SK-N-SH (cell line): Measurements from ENCODE around the gene FHOD3. TPM values are rescaled to one million over a fixed set of nuclear protein-coding genes. Genes with fewer than 3 reads are reported as not detected.

ENCODE experiments used
- CTCF ChIA-PET: fragments of 300-600, 350-600 bp; formaldehyde crosslinking; extraction: SDS; loops from one replicate; lab custom pipeline; 2021; lab: Yijun Ruan, JAX
- POLR2A ChIA-PET: fragments of 350-600 bp; sonication (Branson Sonifier 250); formaldehyde crosslinking; extraction: SDS; loops from one replicate; lab custom pipeline; 2020; ENCODE audit warnings: antibody characterized with exemption, inconsistent platforms; lab: Yijun Ruan, JAX
- DNase-seq: peaks from one replicate; pipeline ENCODE4 v3.0.0; 2012
- H2AFZ ChIP-seq: fragments of 200-600 bp; sonication (generic); 2 replicates; pipeline ENCODE4 v1.8.1; 2016; ENCODE audit warnings: antibody characterized with exemption, mild to moderate bottlenecking, low read depth
- H3F3A ChIP-seq: fragments of 200-600 bp; sonication (generic); replicated peaks from 2 replicates; pipeline ENCODE3; 2016; ENCODE audit warnings: antibody characterized with exemption, mild to moderate bottlenecking; ENCODE audit not compliant: insufficient read depth
- H3K27ac ChIP-seq, 2 experiments: fragments of 200-500 bp in 1 of 2; fragments of 200-600 bp in 1 of 2; sonication (Bioruptor generic) in 1 of 2; sonication (generic), shearing (Covaris generic) in 1 of 2; 2 replicates each; pipeline versions ENCODE4 v1.5.1 to v1.6.1; 2014 to 2016; ENCODE audit warnings: low read depth in 2 of 2, inconsistent platforms in 1 of 2, low read length in 1 of 2, mild to moderate bottlenecking in 1 of 2, mixed read lengths in 1 of 2
- H3K27me3 ChIP-seq: fragments of 200-600 bp; sonication (generic), shearing (Covaris generic); 2 replicates; pipeline ENCODE4 v1.6.1; 2016; ENCODE audit warnings: mixed run types; ENCODE audit not compliant: insufficient read depth
- H3K36me3 ChIP-seq, 2 experiments: fragments of 200-500 bp in 1 of 2; fragments of 200-600 bp in 1 of 2; sonication (Bioruptor generic) in 1 of 2; sonication (generic) in 1 of 2; replicated peaks in 1 of 2; 2 replicates each; pipeline versions ENCODE3 to v1.5.1; 2014 to 2016; ENCODE audit warnings: low read length in 1 of 2, mild to moderate bottlenecking in 1 of 2; ENCODE audit not compliant: insufficient read depth in 2 of 2, control insufficient read depth in 1 of 2
- H3K4me1 ChIP-seq, 2 experiments: fragments of 200-500 bp in 1 of 2; fragments of 200-600 bp in 1 of 2; sonication (Bioruptor generic) in 1 of 2; sonication (generic), shearing (Covaris generic) in 1 of 2; 2 replicates each; pipeline versions ENCODE4 v1.5.1 to v1.6.1; 2014 to 2016; ENCODE audit warnings: low read depth in 1 of 2, low read length in 1 of 2, mixed run types in 1 of 2; ENCODE audit not compliant: insufficient read depth in 2 of 2, control insufficient read depth in 1 of 2
- H3K4me2 ChIP-seq: fragments of 200-600 bp; sonication (generic), shearing (Covaris generic); 2 replicates; pipeline ENCODE4 v1.6.1; 2017; ENCODE audit warnings: mixed run types
- H3K4me3 ChIP-seq, 2 experiments: fragments of 200-500 bp in 1 of 2; fragments of 200-600 bp in 1 of 2; sonication (Bioruptor generic) in 1 of 2; sonication (generic), shearing (Covaris generic) in 1 of 2; 2 replicates each; pipeline versions ENCODE4 v1.5.1 to v1.8.1; 2014 to 2016; ENCODE audit warnings: low read depth in 2 of 2, inconsistent platforms in 1 of 2, low read length in 1 of 2, mild to moderate bottlenecking in 1 of 2, mixed read lengths in 1 of 2, moderate library complexity in 1 of 2
- H3K79me2 ChIP-seq: fragments of 200-600 bp; sonication (generic); 2 replicates; pipeline ENCODE4 v1.8.1; 2017; ENCODE audit warnings: mild to moderate bottlenecking; ENCODE audit not compliant: insufficient read depth
- H3K9ac ChIP-seq: fragments of 200-600 bp; sonication (generic); 2 replicates; pipeline ENCODE4 v1.6.1; 2017; ENCODE audit warnings: mixed run types
- H3K9me2 ChIP-seq: fragments of 200-600 bp; sonication (generic); 2 replicates; pipeline ENCODE4 v1.6.1; 2017; ENCODE audit warnings: mixed run types
- H3K9me3 ChIP-seq: fragments of 200-600 bp; sonication (generic); 2 replicates; pipeline ENCODE4 v1.6.1; 2017; ENCODE audit warnings: mixed run types, mild to moderate bottlenecking, moderate library complexity
- H4K20me1 ChIP-seq: fragments of 200-600 bp; sonication (generic); 2 replicates; pipeline ENCODE4 v1.6.1; 2017; ENCODE audit warnings: mild to moderate bottlenecking, mixed run types; ENCODE audit not compliant: insufficient read depth
- CHD2 ChIP-seq: fragments of 150-350 bp; IDR thresholded peaks from 2 replicates; pipeline ENCODE4 v1.6.1; 2018; ENCODE audit warnings: low read length; ENCODE audit not compliant: partially characterized antibody
- EP300 ChIP-seq, 2 experiments: IDR thresholded peaks; 2 replicates each; pipeline versions ENCODE4 v1.4.0 to v1.6.1; 2012; ENCODE audit warnings: borderline replicate concordance in 1 of 2, low read depth in 1 of 2, low read length in 1 of 2
- FOXJ3 ChIP-seq: sonication (generic); formaldehyde crosslinking; IDR thresholded peaks from 2 replicates; pipeline ENCODE4 v1.5.1; 2020; ENCODE audit warnings: mild to moderate bottlenecking, missing genetic modification reagents
- GATA2 ChIP-seq: sonication (generic); formaldehyde crosslinking; IDR thresholded peaks from 2 replicates; pipeline ENCODE4 v1.5.0; 2020; ENCODE audit warnings: mild to moderate bottlenecking, missing genetic modification reagents
- MXI1 ChIP-seq: IDR thresholded peaks from 2 replicates; pipeline ENCODE4 v1.6.1; 2012; ENCODE audit warnings: mild to moderate bottlenecking, low read depth, low read length, improper control_type of control experiment
- RCOR1 ChIP-seq: fragments of 150-350 bp; IDR thresholded peaks from 2 replicates; pipeline ENCODE4 v1.6.1; 2017; ENCODE audit warnings: antibody characterized with exemption, low read length
- RXRA ChIP-seq: IDR thresholded peaks from 2 replicates; pipeline ENCODE4 v1.4.0; 2012; ENCODE audit warnings: low read depth, mild to moderate bottlenecking, borderline replicate concordance
- TCF12 ChIP-seq: IDR thresholded peaks from 2 replicates; pipeline ENCODE4 v1.4.0; 2012
- TEAD4 ChIP-seq: IDR thresholded peaks from 2 replicates; pipeline ENCODE4 v1.4.0; 2012; ENCODE audit warnings: mild to moderate bottlenecking, borderline replicate concordance; ENCODE audit not compliant: insufficient read depth
- WGBS: methylation state at CpG from one replicate; pipeline ENCODE4 v1.1.6; 2017; ENCODE audit warnings: low lambda C conversion rate; 5-methylcytosine and 5-hydroxymethylcytosine counted together
- polyA plus RNA-seq, 3 experiments: library from polyadenylated mRNA; depleted of rRNA; stranded (reverse); fragments of >200 nt; gene quantifications; 2 replicates each; pipeline ENCODE4 v1.2.3, GENCODE V29; 2012
- TF ChIP-seq, protein P1 (sequence below): IDR thresholded peaks from 2 replicates; pipeline ENCODE4; 2012

Gene FHOD3
- polyA plus RNA-seq, 1 of the 3 experiments (the other 2 are of a cell fraction): 10.9 TPM

DNA sequence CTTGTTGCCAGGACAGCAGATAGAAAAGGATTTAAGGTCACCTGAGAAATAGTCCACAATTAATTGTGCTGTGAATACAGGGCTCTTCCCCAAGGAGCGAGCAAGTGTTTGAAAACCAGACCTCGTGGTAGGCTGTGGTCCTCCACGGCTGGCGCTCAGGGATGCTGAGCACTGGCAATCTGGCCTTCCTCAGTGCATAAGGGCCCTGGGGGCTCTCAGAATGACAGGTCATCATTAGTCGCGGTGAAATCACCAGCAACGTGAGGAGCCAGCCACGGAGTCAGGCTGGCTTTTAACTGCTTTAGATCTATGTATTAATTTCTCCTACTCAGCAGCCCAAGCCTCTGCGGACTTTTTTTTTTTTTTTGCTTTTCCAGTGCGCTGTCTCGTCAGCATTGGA is 148.5 kb downstream of the FHOD3 start:
- peak; percentile 82 for DNase-seq
- peak; percentile 62 for TF ChIP-seq GATA2
- peak; percentile 41 for TF ChIP-seq CHD2
- no peak for TF ChIP-seq TEAD4
- peak; percentile 70; the same call in 1 of the 2 replicates for TF ChIP-seq MXI1
- peak; percentile 64; the same call in 1 of the 2 replicates for TF ChIP-seq RCOR1
- TF ChIP-seq, protein P1, sequence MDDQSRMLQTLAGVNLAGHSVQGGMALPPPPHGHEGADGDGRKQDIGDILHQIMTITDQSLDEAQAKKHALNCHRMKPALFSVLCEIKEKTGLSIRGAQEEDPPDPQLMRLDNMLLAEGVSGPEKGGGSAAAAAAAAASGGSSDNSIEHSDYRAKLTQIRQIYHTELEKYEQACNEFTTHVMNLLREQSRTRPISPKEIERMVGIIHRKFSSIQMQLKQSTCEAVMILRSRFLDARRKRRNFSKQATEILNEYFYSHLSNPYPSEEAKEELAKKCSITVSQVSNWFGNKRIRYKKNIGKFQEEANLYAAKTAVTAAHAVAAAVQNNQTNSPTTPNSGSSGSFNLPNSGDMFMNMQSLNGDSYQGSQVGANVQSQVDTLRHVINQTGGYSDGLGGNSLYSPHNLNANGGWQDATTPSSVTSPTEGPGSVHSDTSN: 0 out of 2 replicates have a peak, but pooled peaks have one; percentile 20
- TF ChIP-seq EP300 (IDR thresholded peaks at IDR 0.05; ENCODE audit: borderline replicate concordance in 1 of 2, low read depth in 1 of 2, low read length in 1 of 2): peak in 1 of 2 experiments; percentile 72; a peak in 2 of 4 replicates
- TF ChIP-seq FOXJ3: peak; percentile 79; the same call in 1 of the 2 replicates
- no peak for TF ChIP-seq RXRA
- peak; percentile 49; the same call in 1 of the 2 replicates for TF ChIP-seq TCF12
- TF ChIP-seq, all 33 proteins: peak for 8
- POLR2A ChIA-PET: no interaction called here

GRCh38 chr18:36448384-36449290 is 151.1 kb downstream of the FHOD3 start:
- H3K4me1 ChIP-seq: peaks cover 0 to 24% of the 10 kb centered on the region in 2 experiments; a peak in 2 of 4 replicates
- H3K4me2 ChIP-seq: no peak overlapping the region
- 78% methylated on average over 2 of the region's 3 CpGs for WGBS
- DNase-seq: no peak
- H4K20me1 ChIP-seq: no peaks in the 10 kb centered on the region
- H3K36me3 ChIP-seq: no peaks in the 10 kb centered on the region
- no peak overlapping the region for H3K4me3 ChIP-seq
- ChIA-PET CTCF (no interaction called here), POLR2A (no interaction called here)
- TF ChIP-seq FOXJ3: no peak
- no peaks in the 10 kb centered on the region for H3K27me3 ChIP-seq
- no peaks in the 10 kb centered on the region for H3F3A ChIP-seq
- H3K27ac ChIP-seq: no peak overlapping the region
- no peak overlapping the region for H2AFZ ChIP-seq
- no peaks in the 10 kb centered on the region for H3K9me3 ChIP-seq
- H3K9me2 ChIP-seq: no peaks in the 10 kb centered on the region
- no peaks in the 10 kb centered on the region for H3K79me2 ChIP-seq
- no peak overlapping the region for H3K9ac ChIP-seq

More for the DNA sequence above, 148.5 kb downstream of the FHOD3 start:
- no peak overlapping the region for H3K9ac ChIP-seq
- no peaks in the 10 kb centered on the region for H4K20me1 ChIP-seq
- H2AFZ ChIP-seq: no peak overlapping the region
- H3K4me2 ChIP-seq: no peak overlapping the region
- 40% methylated on average over 10 of the region's 11 CpGs for WGBS
- CTCF ChIA-PET: no interaction called here
- peak overlapping the region in 1 of 2 experiments; percentile 85; a peak in 2 of 4 replicates for H3K27ac ChIP-seq
- no peaks in the 10 kb centered on the region for H3K9me3 ChIP-seq
- no peak overlapping the region for H3K4me3 ChIP-seq
- no peaks in the 10 kb centered on the region for H3K79me2 ChIP-seq
- H3K27me3 ChIP-seq: no peaks in the 10 kb centered on the region
- H3K36me3 ChIP-seq: no peaks in the 10 kb centered on the region
- H3K9me2 ChIP-seq: no peaks in the 10 kb centered on the region
- peaks cover 2 to 34% of the 10 kb centered on the region in 2 experiments; a peak in 3 of 4 replicates for H3K4me1 ChIP-seq
- peaks cover 11% of the 10 kb centered on the region for H3F3A ChIP-seq
